Fibroblast of skin of right quadriceps (primary cell): ENCODE measurements around the gene CDC42EP3.

Experiments used
- DNase-seq: peaks from one replicate; pipeline ENCODE4 v3.0.0-alpha.2; 2013

Gene CDC42EP3, protein sequence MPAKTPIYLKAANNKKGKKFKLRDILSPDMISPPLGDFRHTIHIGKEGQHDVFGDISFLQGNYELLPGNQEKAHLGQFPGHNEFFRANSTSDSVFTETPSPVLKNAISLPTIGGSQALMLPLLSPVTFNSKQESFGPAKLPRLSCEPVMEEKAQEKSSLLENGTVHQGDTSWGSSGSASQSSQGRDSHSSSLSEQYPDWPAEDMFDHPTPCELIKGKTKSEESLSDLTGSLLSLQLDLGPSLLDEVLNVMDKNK

DNA sequence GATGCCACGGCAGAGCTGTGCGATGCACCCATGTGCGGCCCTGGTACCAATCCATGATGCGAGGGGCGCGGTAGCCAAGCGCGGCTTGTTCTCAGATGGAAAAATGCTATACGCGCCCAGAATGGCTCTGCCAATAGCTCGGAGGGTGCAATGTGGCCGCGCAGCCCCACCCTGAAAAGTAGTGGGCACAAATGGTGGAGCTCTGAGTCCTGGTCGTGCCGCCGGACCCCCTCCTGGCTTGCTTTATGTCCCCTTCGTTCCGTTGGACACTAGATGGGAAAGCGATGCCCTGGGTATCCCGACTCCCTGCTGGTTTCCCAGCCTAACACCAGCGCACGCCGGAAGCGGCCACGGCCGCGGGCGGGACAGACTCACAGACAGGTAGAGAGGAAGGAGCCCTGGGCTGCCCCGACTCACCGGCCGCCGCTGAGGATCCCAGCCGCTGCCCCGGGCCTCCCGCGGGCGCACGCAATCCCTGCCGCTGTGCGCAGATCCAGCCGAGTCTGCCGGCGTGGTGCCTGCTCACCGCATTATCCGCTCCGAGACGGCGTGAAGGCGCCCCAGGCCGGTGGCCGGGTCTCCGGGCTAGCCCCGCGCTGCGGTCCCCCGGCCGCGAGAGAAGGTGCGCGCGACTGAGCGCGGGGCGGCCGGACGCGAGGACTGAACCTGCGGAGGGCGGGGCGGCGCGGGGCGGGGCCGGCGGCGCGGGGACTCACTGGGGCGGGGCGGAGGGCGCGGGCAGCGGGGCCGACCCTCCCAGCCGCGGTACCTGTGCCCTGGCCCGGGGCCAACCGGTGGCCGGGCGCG, at the start of gene CDC42EP3:
Gene CDC42EP3, minus strand, starts transcription at position 634 of the 807 bp plus-strand sequence. CDS start 25,055 bp downstream, outside the sequence.
- peak; percentile 68 for DNase-seq

DNA sequence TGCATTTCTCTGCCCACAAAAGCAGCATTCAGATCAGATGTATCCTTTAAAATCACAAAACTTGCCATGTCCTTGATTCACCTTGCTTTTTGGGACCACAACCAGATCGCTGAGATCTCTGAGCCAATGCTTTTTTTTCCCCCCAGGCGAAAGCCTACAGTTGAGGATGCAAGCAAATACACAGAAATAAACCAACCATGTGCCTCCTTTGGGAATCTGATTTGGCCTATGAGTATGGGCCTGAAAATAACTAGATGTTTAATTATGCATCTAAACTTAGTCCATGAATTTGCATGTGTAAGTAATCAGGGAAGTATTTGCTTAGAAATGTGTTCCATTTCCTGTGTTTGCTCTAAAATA, 49.7 kb upstream of the CDC42EP3 start:
- peak; percentile 86 for DNase-seq

DNA sequence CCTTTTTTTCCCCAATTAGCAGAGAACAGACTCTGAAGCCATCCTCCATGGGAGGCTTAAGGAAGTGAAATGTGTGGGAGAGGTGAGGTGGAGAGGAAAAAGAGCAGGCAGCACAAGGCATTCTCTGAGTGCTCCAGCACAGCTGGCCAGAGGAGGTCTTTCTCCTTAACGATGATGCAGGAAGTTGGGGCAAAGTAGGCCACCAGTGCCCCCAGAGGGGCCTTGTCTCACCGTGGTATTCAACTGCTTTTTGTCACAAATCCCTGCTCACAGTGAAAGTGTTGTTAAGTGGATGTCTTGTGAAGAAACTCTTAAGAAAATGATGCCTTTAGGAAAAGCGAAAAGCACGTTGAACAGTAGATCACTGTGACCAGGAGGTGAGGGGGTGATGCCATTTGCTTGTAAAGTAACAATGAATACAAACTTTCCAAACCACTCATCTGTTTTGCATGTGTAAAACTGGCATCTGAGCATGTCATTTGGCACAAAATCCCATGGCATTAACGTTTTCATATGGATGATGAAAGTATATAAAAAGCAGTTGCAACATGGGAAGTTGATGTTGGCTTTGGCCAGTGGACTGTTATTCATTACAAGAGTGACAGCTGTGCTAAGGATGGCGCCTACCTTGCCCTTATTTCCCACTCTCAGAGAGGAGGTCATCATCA, 49.2 kb upstream of the CDC42EP3 start:
- DNase-seq = peak; percentile 72

DNA sequence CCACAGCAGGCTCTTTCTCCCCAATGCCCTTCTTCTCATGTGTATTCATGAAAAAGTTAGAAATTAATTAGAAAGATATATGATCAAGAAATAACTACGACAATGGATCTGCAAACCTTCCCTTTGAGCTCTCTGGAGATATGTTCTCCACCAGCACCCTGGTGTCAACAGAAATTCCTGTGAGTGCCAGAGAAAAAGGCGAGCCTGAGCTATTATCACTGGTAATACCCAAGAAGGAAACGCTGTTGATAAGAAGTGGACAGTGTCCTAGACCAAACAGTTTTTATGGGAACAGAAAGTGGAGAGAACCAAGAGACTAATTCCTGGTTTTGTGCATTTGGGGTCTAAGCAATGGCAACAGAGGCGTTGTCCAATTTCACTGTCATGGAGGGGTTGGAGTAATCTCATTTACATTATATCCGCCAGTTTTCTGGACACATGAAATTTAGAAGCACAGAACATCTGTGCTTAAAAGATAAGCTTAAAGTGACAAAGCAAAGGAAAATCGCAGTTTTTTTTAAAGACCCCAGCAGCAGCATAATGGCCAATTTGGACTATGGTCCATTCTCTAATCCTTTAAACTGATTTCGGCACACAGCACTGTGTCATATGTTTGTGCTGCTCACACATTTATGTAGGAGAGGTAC, 47.2 kb upstream of the CDC42EP3 start:
- no peak for DNase-seq

DNA sequence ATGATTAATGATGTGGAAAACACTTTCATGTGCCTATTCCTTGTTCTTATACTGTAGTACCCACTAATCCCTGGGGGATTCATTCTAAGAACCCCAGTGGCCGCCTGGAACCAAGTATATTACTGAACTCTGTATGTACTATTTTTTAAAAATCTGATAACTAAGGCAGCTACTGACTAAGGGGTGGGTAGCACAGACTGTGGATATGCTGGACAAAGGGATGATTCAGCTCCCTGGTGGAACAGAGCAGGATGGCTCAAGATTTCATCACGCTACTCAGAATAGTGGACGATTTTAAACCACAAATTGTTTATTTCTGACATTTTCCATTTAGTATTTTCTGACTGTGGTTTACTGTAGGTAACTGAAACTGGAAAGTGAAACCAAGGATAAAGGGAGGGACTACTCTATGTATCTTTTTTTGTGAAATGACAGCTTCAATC, 41.8 kb upstream of the CDC42EP3 start:
- peak; percentile 97 for DNase-seq

DNA sequence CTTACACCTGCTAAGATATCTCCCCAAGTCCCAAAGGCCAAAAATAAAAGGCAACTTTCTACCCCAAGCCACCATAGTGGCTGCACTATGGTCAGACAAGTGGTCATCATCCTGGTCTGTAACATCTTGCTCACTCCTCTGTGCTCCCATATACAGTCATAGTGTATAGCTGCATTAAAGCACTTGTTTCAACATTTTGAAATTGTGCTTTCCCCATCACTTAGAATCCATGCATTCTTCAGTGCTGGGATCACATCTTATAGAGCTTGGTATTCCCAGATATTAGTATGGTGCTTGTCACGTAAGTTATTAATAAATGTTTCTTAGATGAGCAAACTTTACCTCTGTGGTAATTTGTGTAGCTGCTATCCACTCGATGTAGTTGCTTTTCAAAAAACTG, 40.4 kb upstream of the CDC42EP3 start:
- DNase-seq = peak; percentile 95

DNA sequence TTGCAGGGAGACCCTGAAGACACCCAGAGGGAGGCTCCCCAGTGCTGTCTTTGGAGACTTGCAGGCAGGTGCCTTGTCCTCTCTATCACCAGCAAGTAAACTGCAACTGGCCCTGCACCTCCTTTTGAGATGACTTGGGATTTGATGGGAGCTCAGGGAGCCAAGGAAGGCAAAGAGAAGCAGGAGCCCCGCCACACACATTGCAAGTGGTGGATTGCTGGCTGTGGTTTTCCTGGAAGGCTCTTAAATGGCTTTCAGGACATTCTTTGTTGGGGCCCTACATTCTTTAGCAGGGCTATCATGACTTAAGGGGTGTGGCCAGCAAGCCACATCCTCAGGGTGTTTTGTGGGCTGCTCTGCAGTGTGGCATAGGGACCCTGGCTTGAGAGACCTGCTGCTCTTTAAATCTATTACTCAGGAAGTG, 39.9 kb upstream of the CDC42EP3 start:
- DNase-seq = peak; percentile 99

DNA sequence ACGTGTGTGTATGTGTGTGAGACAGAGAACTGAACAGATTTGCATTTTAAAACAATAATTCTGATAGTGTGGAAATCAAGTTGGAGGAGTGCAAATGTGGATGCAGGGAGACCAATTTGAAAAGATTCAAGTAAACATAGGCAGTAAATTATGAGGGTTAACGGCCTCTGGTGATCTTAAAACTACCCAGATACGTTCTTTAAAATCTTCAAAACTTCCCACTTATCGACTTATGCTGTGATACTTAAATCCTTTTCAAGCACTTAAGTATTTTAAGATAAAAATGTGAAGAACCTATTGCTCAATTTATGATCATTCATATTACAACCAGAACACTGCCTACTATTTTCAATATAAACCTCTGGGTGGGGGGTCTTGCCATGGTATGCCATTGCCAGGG, 37.7 kb upstream of the CDC42EP3 start:
- DNase-seq = no peak

DNA sequence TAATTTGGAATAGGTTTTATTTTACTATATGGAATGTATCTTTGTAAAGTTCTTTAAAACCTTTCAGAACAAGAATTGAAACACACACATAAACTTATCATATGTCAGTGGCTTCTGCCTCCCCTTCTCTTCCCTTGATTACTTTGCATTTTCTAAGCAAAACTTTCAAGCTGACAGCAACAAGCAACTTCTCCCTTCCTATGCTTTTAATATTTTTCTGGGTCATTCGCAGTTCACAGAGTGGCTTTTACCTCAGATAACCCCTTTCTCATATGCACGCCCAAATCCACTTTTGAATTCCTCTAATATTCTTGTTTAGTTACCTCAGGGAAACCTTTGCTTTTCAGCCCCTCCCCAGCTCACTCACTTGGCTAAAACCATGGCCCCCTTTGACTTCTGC, 36.7 kb upstream of the CDC42EP3 start:
- no peak for DNase-seq

DNA sequence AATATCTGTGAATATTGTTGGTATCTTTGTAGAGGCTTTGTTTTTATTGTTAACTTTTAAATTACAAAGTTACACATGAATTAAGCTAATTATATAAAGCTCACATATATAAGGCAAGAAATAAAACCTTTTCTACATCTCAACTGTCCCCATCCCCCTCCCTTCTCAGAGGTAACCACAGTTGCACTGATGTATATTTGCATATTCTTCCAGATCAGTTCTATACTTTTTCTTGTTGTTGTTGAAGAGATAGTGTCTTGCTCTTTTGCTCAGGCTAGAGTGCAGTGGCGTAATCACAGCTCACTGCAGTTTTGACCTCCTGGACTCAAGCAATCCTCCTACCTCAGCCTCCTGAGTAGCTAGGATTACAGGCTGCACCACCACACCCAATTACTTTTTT, 36.0 kb upstream of the CDC42EP3 start:
- no peak for DNase-seq

DNA sequence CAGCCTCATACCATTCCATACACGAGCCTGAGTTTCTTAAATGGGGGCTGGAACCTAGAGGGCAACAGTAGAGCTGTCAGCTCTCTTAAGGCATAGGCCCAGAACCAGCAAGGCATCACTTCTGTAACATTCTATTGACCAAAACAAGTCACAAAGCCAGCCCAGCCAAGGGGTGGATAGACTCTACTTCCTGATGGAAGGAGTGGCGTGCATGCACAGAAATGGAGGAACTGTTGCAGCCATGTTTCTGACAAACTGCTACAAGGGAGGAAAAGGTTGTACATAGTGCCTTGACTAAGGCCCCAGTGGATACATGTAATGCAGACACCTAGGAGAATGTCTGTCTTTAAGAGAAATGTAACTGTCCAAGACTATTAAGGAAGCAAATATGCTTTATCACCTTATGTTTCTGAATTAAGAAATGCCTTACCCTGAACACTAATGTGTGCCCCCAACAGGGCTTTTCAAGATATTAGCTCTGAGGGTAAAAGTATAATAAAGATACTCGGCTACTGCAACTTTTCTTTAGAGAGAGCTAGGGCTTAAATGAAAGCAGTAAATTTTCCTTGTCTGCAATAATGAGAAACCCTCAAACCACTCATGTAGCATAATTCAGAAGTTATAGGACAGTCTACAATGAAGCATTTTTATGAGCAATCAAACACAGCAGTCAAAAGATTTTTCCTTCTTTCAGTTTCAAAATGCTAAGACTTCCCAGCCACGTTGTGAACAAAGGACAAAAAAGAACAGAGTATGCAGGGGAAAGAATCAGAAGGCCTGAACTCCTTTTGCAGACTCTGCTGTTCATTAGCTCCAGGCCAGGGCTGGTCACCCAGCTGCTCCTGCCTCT, 35.1 kb upstream of the CDC42EP3 start:
- DNase-seq = peak; percentile 42

DNA sequence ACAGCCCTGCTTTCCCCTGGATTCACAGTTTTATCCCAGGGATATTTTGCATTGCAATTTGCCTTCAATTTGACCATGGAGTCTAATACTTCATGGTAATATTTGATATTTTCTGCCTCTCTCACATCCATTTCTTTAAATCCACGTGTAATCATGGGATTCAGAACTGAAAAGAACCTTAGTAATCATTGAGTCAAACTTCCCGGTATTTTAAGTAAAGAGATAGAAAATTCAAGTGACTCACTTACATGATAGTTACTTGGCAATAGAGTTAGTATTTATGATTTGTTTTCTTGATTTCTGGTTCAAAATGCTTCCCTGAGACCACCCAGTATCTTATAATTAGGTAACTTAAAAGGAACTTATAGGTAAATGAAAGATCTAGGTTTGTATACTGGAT, 33.7 kb upstream of the CDC42EP3 start:
- DNase-seq = no peak

DNA sequence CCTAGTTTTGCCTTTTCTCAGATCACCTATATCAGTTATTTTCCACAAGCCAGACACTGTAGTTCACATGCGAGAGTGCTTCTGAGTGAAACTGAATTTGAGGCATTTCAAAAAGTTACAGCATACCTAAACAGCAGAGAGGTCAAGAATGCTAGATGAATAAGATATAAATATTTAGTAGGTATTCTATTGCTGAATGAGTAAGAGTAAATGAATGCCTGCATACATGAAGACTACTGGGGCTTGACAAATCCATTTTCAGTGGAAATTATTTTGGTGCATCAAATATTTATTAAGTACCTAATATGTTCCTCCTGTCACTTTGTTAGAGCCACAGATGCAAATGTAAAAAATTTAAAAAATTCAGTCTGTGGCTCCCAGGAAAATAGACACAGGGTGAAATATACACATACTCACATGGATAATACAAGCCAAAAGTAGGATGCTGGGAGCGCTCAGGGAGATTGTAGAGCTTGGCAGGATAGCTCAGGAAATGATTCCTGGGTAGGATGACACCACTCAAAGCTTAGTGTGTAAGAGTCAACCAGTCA, 27.6 kb upstream of the CDC42EP3 start:
- peak; percentile 86 for DNase-seq

DNA sequence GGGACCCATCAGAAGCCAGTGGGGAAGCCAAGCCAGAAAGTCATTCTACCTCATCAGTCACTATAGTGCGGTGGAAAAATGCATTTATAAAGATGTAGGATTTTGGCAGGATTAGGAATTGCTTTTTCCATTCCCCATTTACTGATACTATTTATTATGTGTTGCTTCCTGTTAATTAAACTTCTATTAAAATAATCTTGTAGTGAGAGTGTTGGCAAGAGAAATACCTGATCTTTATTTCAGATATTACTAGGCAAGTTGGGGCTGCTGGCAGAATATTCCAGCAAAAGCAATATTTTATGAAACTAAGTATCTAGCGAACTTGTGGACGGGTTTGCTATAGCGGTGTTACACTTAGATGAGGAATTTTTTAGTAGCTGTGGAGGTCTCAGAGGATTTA, 23.9 kb upstream of the CDC42EP3 start:
- DNase-seq = no peak

DNA sequence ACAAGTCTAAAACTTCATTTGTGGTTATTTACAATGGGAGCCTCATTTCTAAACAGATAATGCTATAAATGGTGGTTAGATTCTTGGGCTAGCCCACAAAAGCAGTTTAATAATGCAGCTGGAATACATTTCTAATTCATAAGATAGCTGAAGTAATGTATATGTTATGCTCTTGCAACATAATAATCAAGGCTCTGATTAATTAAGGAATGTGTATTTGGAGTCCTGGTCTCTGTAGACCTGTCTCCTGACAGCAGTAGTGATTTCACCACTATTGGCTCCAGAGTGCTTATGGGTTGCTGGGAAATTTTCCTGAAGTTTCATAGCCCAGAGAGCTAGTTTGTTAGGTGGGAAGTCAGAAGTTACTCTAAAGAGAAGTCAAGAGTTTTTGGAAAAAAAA, 21.3 kb upstream of the CDC42EP3 start:
- peak; percentile 66 for DNase-seq

DNA sequence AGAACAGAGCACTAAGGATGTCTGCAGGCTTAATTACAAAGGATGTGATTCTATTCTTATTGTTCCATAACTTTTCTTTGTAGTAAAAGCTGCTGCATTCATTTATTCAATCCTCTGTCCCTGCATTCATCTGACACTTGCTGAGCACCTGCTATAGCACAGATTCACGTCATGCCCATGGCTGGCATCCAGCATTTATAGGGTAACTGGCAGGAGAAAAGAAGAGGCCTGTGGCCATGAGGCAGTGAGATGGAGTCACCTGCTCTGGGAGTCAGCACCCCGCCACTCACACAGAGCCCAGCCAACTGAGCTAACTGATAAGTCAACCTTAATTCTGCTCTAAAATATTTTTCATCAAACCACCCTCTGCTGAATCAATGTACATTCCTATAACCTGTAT, 18.3 kb upstream of the CDC42EP3 start:
- no peak for DNase-seq

DNA sequence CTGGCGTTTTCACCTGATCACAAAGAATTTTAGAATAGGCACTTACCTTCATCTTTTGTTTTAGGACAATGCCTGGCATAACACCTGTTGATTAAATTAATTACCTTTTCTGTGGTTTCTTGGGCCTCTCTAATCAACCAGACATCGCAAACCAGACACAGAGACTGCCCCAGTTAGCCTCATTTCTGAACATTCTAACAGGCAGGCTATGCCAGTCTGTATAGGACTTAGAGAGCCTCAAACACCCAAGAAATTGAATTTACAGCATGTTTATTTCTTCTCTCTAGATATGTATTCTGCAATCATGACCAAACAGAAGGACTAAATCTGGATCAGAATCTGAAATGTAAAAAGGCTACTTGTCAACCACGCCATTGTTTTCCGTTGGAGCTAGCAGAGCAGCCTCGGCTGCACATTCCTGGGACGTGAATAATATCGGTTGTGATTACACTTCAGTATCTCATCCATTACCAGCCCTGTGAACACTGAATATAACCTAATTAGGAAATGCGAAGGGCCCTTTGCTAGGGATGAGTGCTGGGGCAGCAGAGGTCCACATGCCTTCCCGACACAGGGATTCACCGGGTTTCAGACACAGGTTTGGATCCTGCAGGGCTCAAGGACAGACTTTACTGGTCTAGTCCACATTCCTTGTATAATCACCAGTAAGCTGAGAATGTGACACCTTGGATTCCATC, 17.5 kb upstream of the CDC42EP3 start:
- DNase-seq = peak; percentile 95

DNA sequence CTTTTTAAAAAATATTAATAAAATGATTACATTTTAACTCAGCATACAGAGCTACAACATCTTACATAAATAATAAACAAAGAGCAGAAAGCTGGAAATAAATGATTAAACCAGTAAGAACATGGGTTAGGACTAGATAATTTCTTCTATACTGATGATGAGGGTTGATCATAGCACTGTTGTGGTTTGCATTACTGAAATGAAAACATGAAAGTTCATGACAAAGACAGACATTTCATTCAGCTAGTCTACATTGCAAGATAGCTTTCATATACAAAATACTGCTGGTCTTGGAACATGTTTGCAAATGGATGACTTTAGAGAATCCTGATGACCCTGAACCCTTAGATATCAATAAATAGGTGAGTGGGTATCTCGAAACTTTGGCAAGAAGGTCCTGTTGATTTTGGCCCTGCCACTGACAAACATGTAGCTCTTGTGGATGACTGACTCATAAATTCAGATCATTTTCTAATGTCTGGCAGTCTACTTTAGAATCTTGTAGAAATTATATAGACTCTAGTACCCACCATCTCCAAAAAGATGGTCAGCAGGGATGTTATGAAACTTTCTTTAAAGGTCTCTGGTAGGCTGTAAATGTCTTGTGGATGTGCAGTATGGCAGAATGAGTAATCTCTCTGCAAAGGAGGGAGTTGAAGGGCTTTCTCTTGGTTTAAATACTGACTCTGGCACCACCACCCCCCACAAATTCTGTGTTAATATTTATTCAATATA, 15.5 kb upstream of the CDC42EP3 start:
- no peak for DNase-seq

DNA sequence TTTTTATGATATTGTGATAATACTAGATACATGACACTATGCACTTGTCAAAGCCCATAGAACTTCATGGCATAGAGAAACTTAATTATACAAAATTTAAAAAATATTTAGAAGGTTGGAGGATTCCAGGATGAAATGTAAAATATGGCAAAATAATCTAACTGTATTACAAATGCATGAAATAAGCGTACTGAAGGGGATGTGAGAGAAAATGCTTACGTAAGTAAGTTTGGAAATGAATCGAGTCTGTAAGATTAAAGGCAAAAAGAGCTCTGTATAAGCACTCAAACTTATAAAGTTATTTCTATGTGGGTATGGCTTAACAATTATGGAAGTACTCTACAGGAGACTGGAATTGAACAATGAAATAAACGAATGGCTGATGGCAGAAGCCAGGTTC, 13.4 kb upstream of the CDC42EP3 start:
- no peak for DNase-seq

DNA sequence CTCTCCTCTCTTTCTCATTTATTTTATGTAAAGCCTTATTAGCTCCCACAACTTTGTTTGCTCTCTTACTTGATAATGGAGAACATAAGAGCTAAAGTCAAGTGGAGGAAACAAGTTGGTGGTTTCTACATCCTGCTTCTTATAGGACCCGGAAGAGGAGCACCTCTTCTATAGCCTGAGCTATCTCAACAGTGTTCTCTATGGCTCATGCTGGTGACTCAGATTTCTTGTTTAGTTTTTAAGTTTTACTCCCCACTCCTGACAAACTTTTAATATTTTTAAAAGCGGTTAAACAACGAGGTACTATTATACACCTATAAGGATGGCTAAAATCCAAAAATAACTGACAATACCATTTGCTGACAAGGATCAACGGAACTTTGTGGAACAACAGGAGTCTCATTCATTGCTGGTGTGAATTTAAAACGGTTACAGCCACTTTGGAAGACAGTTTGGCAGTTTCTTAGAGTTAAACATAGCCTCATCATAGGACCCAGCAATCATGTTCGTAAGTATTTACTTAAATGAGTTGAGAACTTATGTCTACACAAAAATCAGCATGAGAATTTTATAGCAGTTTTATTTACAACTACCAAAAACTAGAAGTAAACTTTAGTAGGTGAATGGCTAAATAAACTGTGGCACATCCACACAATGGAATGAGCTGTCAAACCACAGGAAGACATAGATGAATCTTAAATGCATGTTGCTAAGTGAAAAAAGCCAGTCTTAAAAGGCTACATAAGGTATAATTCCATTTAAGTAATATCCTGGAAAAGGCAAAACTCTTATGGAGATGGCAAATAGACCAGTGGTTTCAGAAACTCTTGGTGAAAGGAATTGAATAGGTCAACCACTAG, 12.7 kb upstream of the CDC42EP3 start:
- DNase-seq = no peak
